Activated CD8-positive, alpha-beta memory T cell treated with anti-CD3 and anti-CD28 coated beads for 24 hours (primary cell): Measurements from ENCODE around the gene C5AR2.

ENCODE experiments used
- DNase-seq: peaks from one replicate; pipeline ENCODE4 v3.0.0-alpha.2; 2020

C5AR2 gene

DNA sequence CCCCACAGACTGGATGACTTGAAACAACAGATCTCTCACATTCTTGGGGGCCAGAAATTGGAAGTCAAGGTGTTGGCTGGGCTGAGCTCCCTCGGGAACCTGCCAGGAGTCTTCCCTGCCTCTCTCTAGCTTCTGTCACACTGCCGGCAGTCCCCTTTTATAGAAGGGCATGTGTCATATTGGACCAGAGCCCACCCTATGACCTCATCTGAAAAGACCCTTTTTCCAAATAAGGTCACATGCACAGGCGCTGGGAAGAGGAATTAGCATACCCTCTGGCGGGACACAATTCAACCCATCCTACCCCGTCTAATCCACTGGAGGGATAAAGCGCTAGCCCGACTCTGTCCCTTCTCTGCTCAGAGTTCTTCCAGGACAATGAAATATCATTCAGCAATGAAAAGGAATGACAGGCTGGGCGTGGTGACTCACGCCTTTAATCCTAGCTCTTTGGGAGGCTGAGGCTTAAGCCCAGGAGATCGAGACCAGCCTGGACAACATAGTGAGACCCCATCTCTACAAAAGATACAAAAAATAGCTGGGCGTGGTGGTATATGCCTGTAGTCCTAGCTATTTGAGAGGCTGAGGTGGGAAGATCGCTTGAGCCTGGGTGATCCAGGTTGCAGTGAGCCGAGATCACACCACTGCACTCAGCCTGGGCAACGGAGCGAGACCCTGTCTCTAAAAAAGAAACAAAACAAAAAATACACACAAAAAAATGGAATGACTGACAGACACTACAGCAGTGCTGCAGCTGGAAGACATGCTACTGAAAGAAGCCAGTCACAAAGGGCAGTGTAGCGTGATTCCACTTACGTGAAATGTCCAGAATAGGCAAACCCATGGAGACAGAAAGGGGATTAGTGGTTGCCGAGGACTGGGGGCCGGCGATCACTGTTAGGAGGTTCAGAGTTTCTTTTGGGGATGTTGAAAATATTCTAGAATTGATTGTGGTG, 58.8 kb downstream of the C5AR2 start:
- no peak for DNase-seq

- DNase-seq = peak; percentile 92
These were observed 59.7 kb downstream of the C5AR2 start for GRCh38 chr19:47391510-47392223.
